Tibial nerve (tissue), 4 donors: ENCODE measurements around the gene MLPH.

Experiments
- CTCF ChIP-seq, 5 experiments: fragments of 200-600 bp in 3 of 5; fragments of 450-650 bp in 2 of 5; sonication (generic) in 3 of 5; IDR thresholded peaks; one replicate each; pipeline ENCODE4 v1.5.1; 2016 to 2019; ENCODE audit warnings: antibody characterized with exemption in 5 of 5, mild to moderate bottlenecking in 3 of 5, moderate library complexity in 2 of 5
- EP300 ChIP-seq, 2 donors: sonication (generic); formaldehyde crosslinking; IDR thresholded peaks; one replicate each; pipeline ENCODE4 v1.6.1; 2017; ENCODE audit warnings: antibody characterized with exemption in 2 of 2, mild to moderate bottlenecking in 1 of 2
- POLR2A ChIP-seq, 2 donors: fragments of 450-650 bp; IDR thresholded peaks; one replicate each; pipeline ENCODE4 v1.6.1; 2017; ENCODE audit warnings: antibody characterized with exemption in 2 of 2, mild to moderate bottlenecking in 2 of 2, moderate library complexity in 2 of 2

GRCh38 chr2:237555560-237555959 lies 68.5 kb downstream of the MLPH start:
- TF ChIP-seq CTCF (IDR thresholded peaks at IDR 0.05) = no peak
- TF ChIP-seq EP300 (IDR thresholded peaks at IDR 0.05) = no peak
- TF ChIP-seq POLR2A (IDR thresholded peaks at IDR 0.05) = no peak
